GM18507 (cell line): ENCODE results near the gene CINP.
"Not testable (repeated sequence)": the region's sequence is repeated elsewhere in the genome, so short reads cannot be mapped to it uniquely, and the experiment has no call there.

Source experiments
- DNase-seq: peaks from one replicate; pipeline ENCODE4 v3.0.0; 2011; ENCODE audit warnings: low read depth; ENCODE audit not compliant: insufficient read length; ENCODE audit errors: extremely low spot score
- FAIRE-seq: peaks from 2 replicates; lab custom pipeline; 2011; peaks lifted over from hg19 to GRCh38; lab: Jason Lieb, UNC

Gene CINP

DNA sequence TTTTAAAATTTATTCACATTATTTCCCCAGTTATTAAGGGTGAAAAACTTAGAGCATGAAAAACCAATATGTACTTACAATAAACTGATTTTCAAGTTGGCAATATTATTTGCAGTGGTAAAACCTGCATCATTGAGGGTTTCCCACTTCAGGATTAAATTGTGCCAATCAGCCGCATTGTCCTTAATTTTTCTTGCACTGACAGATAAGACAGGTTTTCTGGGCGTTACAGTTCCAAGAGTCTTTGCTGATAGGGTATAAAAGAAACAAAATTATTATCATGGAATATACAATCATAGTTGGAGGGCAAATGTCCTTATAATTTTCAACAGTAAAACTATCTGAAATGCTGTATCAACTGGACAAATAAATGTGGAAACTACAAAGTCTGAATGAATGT, 3.3 kb downstream of the CINP start:
- FAIRE-seq (no peak), DNase-seq (no peak)

DNA sequence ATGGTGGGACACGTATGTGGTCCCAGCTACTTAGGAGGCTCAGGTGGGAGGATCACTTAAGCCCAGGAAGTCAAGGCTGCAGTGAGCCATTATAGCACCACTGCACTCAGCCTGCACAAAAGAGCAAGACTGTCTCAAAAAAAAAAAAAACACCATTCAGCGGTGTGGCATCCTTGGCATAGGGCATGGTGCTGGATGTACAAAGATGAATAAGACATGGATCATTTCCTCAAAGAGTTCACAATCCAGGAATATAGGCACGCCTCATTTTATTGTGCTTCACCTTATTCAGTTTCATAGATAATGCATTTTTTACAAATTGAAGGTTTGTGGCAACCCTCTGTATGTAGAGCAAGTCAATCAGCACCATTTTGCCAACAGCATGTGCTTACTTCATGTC, 6.4 kb downstream of the CINP start:
- no peak for FAIRE-seq

DNA sequence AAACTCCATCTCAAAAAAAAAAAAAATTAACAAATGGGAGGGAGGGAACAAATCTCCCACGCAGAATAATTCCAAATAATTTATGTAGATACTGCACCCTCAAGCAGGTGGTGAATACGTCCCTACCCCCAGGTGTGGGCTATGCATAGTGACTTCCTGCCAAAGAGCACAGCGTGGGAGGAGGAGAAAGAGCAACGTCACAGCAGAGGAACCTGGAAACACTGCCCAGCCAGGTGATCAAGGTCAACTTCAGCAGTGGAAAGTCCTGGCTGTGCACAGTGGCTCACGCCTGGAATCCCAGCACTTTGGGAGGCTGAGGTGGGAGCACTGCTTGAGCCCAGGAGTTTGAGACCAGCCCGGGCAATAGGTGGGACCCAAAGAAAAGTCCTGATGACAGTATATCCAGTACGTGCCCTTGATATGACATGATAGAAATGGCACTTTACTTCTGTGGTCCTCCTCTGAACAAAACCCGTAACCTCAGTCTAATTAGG, 9.5 kb downstream of the CINP start:
- FAIRE-seq, result no peak
- DNase-seq, result no peak

More for the DNA sequence above, 6.4 kb downstream of the CINP start:
- DNase-seq, result no peak

DNA sequence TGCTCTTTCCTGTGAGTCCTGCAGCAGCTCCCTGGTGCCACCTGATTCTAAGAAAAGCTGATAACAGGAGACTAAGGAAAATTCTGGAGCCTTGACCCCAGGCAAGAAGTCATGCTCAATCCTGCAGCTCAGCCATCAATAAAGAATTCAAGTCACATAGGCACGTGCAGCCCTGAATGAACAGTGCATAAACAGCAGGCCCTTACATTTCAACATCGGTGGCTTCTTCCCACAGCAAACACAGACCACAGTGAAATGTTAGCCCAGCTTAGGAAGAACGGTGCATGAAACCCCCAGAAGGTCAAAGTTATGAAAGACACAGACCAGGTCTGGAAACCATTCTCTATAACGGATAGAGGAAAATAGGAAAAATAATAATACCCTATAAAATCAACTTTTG, 10.5 kb downstream of the CINP start:
- FAIRE-seq (no peak), DNase-seq (no peak)

DNA sequence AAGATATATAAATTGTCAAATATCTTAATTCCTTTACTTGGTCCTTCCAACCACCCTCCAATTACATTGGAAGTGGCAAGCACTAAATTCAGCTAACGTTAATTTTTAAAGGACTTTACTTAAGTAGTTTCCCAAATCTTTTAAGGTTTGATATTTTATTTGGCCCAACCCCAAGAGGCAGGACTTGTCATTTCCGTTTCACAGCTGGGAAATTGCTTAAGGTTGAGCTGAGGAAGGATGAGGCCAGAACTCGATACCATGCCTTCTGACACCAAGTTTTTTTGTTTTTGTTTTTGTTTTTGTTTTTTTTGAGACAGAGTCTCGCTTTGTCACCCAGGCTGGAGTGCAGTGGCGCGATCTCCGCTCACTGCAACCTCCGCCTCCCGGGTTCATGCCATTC, 11.1 kb downstream of the CINP start:
- not testable (repeated sequence) for DNase-seq, FAIRE-seq

DNA sequence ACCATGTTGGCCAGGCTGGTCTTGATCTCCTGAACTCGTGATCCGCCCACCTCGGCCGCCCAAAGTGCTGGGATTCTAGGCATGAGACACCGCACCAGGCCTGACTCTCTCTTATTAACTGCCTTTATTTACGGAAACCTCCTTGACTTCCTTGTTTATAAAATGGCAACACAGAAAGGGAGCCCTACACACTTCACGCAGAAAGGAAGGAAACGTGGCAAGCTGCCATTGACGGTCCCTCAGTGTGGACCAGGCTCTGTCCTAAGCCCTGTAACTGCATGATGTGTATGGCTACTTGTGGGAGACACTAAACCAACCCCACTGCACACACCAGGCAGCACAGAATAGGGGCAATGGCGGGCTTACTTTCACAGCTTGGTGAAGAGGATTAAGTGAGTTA, 11.7 kb downstream of the CINP start:
- DNase-seq (no peak), FAIRE-seq (no peak)

DNA sequence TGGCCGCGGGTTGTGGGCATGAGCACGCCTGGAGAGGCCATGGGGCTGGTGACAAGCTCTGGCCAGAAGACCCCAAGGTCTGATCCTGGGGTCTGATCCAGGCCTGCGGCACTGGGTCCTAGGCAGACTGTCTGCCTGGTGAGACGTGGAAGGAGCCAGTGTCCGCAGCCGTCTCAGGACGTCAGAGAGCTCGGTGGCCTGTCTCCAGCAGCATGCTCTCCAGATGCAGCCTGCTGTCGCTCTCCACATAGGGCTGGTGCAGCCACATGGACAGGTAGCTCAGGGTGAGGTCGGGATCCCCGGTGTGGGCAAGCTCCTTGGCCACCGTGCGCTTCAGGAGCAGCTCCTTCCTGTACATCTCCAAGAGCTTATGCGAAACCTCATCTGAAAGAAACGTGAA, 14.3 kb downstream of the CINP start:
- FAIRE-seq, result no peak

DNA sequence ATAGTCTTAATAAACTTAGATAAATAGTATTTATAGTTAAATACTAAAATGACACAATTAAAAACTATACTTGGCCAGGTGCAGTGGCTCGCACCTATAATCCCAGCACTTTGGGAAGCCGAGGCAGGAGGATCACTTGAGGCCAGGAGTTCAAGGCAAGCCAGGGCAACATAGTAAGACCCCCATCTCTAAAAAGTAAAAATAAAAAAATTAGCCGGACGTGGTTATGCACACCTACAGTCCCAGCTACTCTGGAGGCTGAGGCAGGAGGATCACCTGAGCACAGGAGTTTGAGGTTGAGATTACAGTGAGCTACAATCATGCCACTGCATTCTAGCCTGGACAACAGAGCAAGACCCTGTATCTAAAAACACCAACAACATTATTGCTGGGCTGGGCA, 16.0 kb downstream of the CINP start:
- FAIRE-seq, result no peak
- DNase-seq, result no peak

More for the DNA sequence above, 14.3 kb downstream of the CINP start:
- DNase-seq, result no peak

DNA sequence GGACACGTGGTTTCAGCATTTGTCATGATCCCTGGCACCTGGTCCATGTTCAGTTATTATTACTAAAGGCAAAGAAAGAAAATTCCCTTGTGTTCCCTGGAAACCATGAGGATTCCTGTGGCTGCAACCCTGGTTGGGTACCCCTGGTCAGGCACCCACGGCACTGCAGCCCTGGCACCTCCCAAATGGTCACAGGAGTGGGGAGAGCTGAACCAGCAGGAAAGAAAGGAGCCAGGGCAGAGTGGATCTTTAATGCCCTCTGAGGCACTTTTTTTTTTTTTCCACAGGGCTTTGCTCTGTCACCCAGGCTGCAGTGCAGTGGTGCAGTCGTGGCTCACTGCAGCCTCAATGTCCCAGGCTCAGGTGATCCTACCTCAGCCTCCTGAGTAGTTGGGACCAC, 17.5 kb downstream of the CINP start:
- DNase-seq (no peak), FAIRE-seq (no peak)

DNA sequence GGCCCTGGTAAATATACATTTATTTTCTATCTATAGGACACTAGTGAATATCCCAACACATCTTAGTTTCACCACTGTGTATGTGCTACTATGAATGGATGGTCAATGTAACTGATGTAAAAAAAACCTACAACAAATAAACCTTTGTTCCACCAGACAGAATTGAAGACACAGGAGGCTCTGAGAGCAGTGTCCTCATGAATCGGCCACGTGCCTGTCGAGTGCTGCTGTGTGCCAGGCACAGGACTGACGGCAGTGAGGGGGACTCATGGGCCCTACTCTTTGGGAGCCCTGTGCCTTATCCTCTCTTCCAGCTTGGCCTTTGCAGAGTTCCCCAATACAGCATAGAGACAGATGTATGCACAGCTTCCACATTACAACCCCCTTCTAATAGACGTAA, 18.2 kb downstream of the CINP start:
- DNase-seq (no peak), FAIRE-seq (no peak)

DNA sequence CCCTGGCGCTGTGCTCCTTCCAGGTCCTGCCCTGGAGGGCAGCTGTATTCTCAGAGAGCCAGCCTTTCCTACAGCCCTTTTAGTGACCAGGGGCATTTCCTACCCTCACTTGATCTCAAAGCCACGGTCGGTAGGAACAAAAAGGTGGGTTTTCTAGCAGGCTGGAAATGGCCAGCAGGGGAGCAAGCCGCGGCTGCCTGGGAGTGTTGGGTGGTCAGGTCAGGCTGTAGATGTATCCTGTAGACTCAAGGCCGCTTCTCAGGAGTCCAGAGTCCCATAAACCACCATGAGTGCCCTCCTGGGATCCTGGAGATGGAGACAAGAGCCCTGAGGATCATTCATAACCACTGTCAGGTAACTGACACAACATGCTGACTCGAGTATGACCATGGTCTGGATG, 18.6 kb downstream of the CINP start:
- DNase-seq (no peak), FAIRE-seq (no peak)

DNA sequence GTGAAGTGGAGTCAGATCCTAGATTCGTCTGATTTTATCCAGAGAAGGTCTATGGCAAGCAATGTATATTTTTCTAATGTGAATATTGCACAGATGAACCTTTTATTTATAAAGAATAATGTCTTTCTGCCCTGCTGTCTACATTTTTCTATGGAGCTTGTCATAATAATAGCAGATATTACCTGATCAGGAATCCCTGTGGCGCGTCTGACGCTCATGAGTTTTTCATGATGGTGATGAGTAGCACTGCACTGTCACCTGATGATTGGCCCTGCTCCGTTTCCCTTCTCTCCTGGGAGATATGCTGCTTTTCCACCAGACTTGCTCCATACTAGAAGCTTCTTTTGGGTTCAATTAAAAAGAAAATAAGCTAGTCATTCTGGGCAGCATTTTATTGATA, 20.5 kb downstream of the CINP start:
- no peak for DNase-seq
- FAIRE-seq, result no peak

DNA sequence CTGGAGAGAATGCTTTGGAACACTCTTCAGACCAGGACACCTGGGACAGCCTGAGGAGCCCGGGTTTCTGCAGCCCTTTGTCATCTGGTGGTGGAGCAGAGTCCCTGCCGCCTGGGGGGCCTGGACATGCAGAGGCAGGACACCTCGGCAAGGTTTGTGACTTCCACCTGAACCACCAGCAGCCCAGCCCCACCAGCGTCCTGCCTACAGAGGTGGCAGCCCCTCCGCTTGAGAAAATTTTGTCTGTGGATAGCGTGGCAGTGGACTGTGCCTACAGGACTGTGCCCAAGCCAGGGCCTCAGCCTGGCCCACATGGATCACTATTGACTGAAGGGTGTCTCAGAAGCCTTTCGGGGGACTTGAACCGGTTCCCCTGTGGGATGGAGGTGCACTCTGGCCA, 21.1 kb downstream of the CINP start:
- DNase-seq (no peak), FAIRE-seq (no peak)

DNA sequence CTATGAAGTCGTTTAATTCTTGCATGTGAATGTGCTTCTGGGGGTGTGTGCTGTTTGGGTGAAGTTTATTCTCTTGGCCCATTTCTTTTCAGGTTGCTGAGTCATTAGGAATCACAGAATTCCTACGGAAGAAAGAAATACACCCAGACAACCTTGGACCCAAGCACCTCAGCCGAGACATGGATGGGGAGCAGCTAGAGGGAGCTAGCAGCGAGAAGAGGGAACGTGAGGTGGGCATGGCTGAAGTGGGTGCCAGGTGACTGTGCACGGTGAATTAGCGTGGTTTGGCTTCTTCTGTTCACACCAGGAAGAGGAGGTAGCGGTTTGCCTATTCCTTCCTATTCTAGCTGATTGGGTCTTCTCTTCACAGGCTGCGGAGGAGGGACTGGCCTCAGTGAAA, 24.0 kb downstream of the CINP start:
- FAIRE-seq, result no peak
- DNase-seq, result no peak

DNA sequence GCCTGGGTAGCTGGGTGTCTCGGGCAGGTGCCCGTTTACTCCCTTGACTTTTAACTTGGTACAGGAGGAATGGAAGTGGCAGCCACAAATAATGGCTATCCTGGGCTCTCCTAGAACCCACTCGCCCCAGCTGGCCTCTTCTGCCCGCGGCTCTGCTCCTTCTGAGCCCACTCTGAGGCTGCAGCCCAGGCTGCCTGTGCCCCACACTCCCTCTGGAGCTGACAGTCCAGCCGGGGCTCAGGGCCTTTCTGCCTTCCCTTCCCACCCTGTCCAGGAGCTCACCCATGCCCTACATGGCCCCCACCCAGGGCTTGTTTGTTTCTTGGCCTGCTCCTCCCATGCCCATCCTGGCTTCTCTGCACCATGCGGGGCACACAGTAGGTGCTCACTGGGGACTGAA, 27.5 kb downstream of the CINP start:
- no peak for DNase-seq
- no peak for FAIRE-seq

DNA sequence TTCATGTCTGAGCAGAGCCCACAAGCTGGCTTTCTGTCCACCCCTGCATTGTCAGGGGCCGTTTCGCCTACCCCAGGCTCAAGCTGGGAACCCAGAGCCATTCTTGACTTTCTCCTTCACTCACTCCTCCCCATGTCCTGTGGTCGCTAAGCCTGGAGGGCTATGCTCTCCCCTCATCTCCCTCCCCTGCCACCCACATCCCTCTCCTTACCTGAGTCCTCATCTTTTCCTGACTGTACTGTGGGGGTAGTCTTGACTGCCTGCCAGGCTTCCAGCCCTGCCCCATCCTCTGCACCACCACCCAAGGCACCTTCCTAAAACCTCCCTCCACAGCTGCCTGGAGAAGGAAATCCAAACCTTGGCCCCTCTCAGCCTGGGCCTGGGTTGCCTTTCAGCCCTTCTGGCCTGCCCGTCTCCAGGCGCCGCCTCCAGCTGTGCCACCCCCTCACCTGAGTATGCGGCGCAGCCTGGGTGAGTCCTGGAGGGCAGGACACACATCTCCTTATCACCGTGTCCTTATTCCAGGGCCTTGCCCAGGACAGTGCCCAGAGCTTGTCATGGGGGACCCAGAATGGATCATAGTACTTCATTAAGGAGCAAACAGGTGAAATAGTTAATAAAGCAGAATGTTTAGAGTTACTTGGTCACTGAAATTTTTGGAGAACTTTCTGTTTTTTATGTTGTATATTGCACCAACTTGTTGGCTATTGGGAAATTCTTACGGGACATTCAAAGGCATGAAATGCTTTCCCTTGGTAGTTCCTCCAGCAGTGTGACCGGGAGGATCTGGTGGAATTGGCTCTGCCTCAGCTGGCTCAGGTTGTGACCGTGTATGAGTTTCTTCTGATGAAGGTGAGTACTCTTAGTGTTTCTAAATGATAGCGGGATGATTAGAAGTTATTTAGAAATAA, 28.6 kb downstream of the CINP start:
- no peak for DNase-seq
- no peak for FAIRE-seq

DNA sequence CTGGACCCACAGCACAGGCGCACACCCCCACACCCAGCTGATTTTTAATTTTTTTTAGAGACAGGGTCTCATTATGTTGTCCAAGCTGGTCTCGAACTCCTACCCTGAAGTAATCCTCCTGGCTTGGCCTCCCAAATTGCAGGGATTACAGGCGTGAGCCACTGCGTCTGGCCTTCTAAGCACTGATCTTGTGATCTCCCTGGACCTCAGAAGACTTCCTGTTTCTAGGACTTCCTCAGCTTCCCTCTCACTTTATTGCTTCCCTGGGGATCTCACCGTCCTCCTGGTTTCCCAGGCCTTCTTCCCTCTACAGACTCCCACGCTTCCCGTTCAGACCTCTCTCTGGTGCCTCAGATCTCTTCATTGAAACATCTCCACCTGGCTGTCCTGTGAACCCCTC, 29.3 kb downstream of the CINP start:
- no peak for DNase-seq
- FAIRE-seq, result no peak

DNA sequence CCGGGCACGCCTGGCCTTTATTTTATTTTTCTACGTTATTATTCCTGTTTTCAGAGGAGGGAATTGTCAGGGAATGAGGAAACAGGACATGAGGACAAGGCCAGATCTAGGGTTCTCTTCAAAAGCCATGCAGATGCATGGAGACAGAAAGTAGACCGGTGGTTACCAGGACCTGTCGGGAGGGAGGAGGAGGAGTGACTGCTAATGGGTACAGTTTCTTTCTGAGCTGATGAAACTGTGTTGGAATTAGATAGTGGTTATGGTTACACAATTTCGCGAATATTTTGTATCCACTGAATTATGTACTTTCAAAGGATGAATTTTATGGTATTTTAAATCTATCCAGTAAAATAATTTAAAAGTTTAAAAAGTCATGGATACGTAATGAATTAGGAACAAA, 31.9 kb downstream of the CINP start:
- DNase-seq (no peak), FAIRE-seq (no peak)

DNA sequence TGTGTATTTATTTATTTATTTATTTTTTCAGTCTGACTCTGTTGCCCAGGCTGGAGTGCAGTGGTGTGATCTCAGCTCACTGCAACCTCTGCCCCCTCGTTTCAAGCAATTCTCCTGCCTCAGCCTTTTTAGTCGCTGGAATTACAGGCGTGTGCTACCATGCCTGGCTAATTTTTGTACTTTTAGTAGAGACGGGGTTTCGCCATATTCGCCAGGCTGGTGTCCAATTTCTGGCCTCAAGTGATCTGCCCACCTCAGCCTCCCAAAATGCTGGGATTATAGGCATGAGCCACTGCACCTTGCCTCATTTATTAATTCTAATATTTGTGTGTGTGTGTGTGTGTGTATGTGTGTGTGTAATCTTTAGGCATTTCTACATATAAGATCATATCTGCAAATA, 33.3 kb downstream of the CINP start:
- not testable (repeated sequence) for DNase-seq, FAIRE-seq

DNA sequence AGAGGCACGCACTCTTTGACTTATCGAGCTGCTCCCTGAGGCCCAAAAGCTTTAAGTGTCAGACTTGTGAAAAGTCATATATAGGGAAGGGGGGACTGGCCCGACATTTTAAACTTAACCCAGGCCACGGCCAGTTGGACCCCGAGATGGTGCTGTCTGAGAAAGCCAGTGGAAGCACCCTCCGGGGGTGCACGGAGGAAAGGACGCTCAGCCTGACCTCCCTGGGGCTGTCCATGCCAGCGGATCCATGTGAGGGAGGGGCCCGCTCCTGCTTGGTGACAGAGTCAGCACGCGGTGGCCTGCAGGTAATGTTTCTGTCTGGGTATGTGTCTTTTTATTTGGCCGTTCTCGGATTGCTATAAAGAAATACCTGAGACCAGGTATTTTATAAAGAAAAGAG, 36.1 kb downstream of the CINP start:
- FAIRE-seq (no peak), DNase-seq (no peak)

DNA sequence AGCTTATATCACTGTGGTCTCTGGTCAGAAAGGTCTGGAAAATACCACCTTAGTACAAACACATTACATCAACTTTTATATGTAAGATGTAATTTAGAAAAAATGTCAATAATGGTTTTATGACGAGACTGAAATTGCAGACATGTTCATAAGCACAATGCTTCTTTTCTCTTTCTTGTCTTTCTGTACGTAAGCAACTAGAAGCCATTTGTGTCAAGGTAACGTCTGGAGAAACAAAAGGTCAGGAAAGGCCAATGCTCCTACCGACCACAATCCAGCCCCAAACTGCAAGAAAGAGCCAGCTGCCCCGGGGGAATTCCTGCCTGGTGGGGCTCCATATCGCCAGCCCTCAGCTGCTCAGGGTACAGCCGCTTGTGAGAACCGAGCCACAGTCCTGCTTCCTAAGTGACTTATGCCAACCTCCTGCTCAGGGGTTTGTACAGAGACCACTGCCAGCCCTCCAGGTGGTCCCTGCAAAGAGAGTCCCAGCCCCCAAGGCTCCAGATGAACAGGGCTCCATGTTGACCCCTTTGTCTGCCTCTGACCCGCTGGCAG, 36.8 kb downstream of the CINP start:
- FAIRE-seq (no peak), DNase-seq (no peak)
